Spleen (tissue), 11 donors: Measurements from ENCODE around the gene OXTR. TPM values are rescaled to one million over a fixed set of nuclear protein-coding genes. Genes with fewer than 3 reads are reported as not detected.

Experiments
- DNase-seq: peaks from one replicate; pipeline ENCODE4 v3.0.0-alpha.2; 2020
- H3K27ac ChIP-seq, 8 donors: fragments of 200-600 bp; sonication (generic) in 7 of 8; 1 replicate in 4 of 8; 2 replicates in 4 of 8; pipeline versions ENCODE4 v1.5.0 to v1.8.0; 2016 to 2021; ENCODE audit warnings: inconsistent platforms in 4 of 8, mild to moderate bottlenecking in 4 of 8, moderate library complexity in 1 of 8
- H3K27me3 ChIP-seq, 7 donors: fragments of 200-600 bp; sonication (generic) in 6 of 7; replicated peaks in 1 of 7; 1 replicate in 4 of 7; 2 replicates in 3 of 7; pipeline versions ENCODE4 v1.5.0 to v1.8.0; 2016 to 2021; ENCODE audit warnings: inconsistent platforms in 3 of 7, mild to moderate bottlenecking in 1 of 7
- H3K36me3 ChIP-seq, 6 donors: fragments of 200-600 bp; sonication (generic) in 5 of 6; 1 replicate in 4 of 6; 2 replicates in 2 of 6; pipeline versions ENCODE4 v1.5.0 to v1.8.0; 2016 to 2021; ENCODE audit warnings: inconsistent platforms in 2 of 6
- H3K4me1 ChIP-seq, 6 donors: fragments of 200-600 bp; sonication (generic) in 5 of 6; 1 replicate in 3 of 6; 2 replicates in 3 of 6; pipeline versions ENCODE4 v1.5.0 to v1.8.0; 2016 to 2021; ENCODE audit warnings: inconsistent platforms in 3 of 6
- H3K4me3 ChIP-seq, 8 donors: fragments of 200-600 bp; sonication (generic) in 7 of 8; 1 replicate in 4 of 8; 2 replicates in 4 of 8; pipeline versions ENCODE4 v1.5.0 to v1.8.0; 2016 to 2021; ENCODE audit warnings: inconsistent platforms in 4 of 8, mild to moderate bottlenecking in 4 of 8, moderate library complexity in 2 of 8
- H3K9me3 ChIP-seq, 8 donors: fragments of 200-600 bp; sonication (generic) in 7 of 8; 1 replicate in 4 of 8; 2 replicates in 4 of 8; pipeline versions ENCODE4 v1.5.0 to v1.8.0; 2016 to 2021; ENCODE audit warnings: inconsistent platforms in 4 of 8
- POLR2A ChIP-seq, 3 donors: fragments of 450-650 bp; IDR thresholded peaks; one replicate each; pipeline ENCODE4 v1.5.1; 2017; ENCODE audit warnings: antibody characterized with exemption in 3 of 3, mild to moderate bottlenecking in 1 of 3
- POLR2AphosphoS5 ChIP-seq, 3 donors: sonication (generic); formaldehyde crosslinking; IDR thresholded peaks; one replicate each; pipeline ENCODE4 v1.5.1; 2017; ENCODE audit warnings: antibody characterized with exemption in 3 of 3
- WGBS, 5 donors: extraction: QIAGEN DNeasy Blood & Tissue Kit in 3 of 5; methylation state at CpG; one replicate each; pipeline versions ENCODE4 v1.1.5 to v1.1.7; 2013 to 2018; 5-methylcytosine and 5-hydroxymethylcytosine counted together
- intact Hi-C: fragments of 100-400 bp; cut with DNase I; formaldehyde crosslinking; loops from one replicate; pipeline ENCODE4 v1.15.0; 2023; ENCODE audit warnings: low total_unique reads
- polyA plus RNA-seq, 3 donors: library from polyadenylated mRNA; stranded (reverse); fragments of 200-250 nt; gene quantifications; one replicate each; pipeline ENCODE4 v1.2.1, GENCODE V29; 2013
- total RNA-seq, 7 donors: library from RNA; depleted of rRNA in 3 of 7; stranded (reverse); fragments of >200 nt in 3 of 7; fragmentation: NEBNext Ultra II Directional in 4 of 7; extraction: Animal tissue kit (Norgen Biotek cat#: 25700) in 4 of 7; gene quantifications; one replicate each; pipeline versions ENCODE4 v1.1.0 to v1.2.1, GENCODE V29; 2016 to 2021
- TF ChIP-seq, protein P1 (sequence below), 11 experiments: fragments of 200-600 bp in 7 of 11; fragments of 450-650 bp in 4 of 11; sonication (generic) in 4 of 11; IDR thresholded peaks in 8 of 11; conservative IDR thresholded peaks in 3 of 11; 1 replicate in 7 of 11; 2 replicates in 4 of 11; pipeline versions ENCODE4 v1.4.0 to v1.8.0; 2016 to 2021; ENCODE audit warnings: antibody characterized with exemption in 11 of 11, inconsistent platforms in 4 of 11, mild to moderate bottlenecking in 1 of 11
- donor health status: healthy with polysubstance abuse.
- donor health status: DM: no; HTN: no; CAD: no; lungs with moderate emphysema.
- donor health status: DM: no; HTN: no; CAD: no.
- donor health status: Bipolar disorder and iron deficiency.
- donor health status: healthy.
- donor health status: DM: no; HTN: no; CAD: no.
- donor health status: DM: yes; HTN: yes; CAD: no.

Gene OXTR
- total and polyA plus RNA-seq, 10 donors = 0.19 to 1.4 (median 0.43) TPM

DNA sequence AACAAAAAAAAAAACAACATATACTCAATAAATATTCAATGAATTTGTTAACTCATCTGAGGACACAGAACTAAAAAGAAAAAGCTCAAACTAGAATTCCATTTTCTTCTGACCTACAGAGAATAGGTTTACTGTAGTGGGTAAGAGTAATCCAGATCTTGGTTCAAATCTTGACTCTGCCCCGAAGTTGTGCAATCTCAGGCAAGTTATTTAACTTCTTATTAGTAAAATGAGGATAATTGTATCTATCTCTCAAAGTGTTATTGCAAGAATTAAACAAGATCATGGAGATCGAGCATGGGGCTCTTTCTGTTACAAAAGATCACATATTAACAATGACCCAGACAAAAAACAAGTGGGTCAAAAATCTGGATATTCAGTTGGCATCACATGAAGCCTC lies 41.1 kb upstream of the OXTR start:
- H3K9me3 ChIP-seq = peaks cover 0 to 11% (median 0%) of the 10 kb centered on the region in 8 donors
- WGBS, 5 donors = 82 to 96% (median 90%) methylated on average over 2 of the region's 2 CpGs
- TF ChIP-seq POLR2AphosphoS5 (IDR thresholded peaks at IDR 0.05) = no peak
- TF ChIP-seq, protein P1, sequence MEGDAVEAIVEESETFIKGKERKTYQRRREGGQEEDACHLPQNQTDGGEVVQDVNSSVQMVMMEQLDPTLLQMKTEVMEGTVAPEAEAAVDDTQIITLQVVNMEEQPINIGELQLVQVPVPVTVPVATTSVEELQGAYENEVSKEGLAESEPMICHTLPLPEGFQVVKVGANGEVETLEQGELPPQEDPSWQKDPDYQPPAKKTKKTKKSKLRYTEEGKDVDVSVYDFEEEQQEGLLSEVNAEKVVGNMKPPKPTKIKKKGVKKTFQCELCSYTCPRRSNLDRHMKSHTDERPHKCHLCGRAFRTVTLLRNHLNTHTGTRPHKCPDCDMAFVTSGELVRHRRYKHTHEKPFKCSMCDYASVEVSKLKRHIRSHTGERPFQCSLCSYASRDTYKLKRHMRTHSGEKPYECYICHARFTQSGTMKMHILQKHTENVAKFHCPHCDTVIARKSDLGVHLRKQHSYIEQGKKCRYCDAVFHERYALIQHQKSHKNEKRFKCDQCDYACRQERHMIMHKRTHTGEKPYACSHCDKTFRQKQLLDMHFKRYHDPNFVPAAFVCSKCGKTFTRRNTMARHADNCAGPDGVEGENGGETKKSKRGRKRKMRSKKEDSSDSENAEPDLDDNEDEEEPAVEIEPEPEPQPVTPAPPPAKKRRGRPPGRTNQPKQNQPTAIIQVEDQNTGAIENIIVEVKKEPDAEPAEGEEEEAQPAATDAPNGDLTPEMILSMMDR (IDR thresholded peaks at IDR 0.05 in 8 of 11, conservative IDR thresholded peaks at IDR 0.05 in 3 of 11) = no peak
- TF ChIP-seq POLR2A (IDR thresholded peaks at IDR 0.05) = no peak
- no peaks in the 10 kb centered on the region for H3K36me3 ChIP-seq
- H3K4me1 ChIP-seq = no peaks in the 10 kb centered on the region
- intact Hi-C loops = no loop called here
- no peaks in the 10 kb centered on the region for H3K27me3 ChIP-seq
- H3K27ac ChIP-seq = no peak overlapping the region
- no peak overlapping the region for H3K4me3 ChIP-seq
- no peak for DNase-seq

DNA sequence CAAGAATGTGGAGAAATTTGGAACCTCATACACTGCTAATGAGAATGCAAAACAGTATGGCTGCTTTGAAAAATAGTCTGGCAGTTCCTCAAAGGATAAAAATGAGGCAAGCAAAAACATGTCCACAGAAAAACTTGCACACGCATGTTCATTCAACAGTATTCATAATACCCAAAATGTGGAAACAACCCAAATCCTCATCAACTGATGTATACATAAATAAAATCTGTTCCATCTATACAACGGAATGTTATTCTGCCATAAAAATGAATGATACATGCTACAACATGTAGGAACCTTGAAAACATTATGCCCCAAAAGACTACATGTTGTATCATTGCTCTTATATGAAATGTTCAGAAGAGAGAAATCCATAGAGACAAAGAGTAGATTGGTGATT lies 36.4 kb upstream of the OXTR start:
- intact Hi-C loops = no loop called here
- Histone ChIP-seq H3K36me3 (no peaks in the 10 kb centered on the region), H3K27ac (no peak overlapping the region), H3K9me3 (peaks cover 0 to 7% (median 5%) of the 10 kb centered on the region in 8 donors), H3K4me3 (no peak overlapping the region), H3K27me3 (no peaks in the 10 kb centered on the region), H3K4me1 (no peaks in the 10 kb centered on the region)
- DNase-seq = no peak
- 90 to 98% (median 94%) methylated on average over 2 of the region's 2 CpGs for WGBS, 5 donors
- TF ChIP-seq POLR2A (IDR thresholded peaks at IDR 0.05) (no peak), POLR2AphosphoS5 (IDR thresholded peaks at IDR 0.05) (no peak)
- TF ChIP-seq, protein P1 (IDR thresholded peaks at IDR 0.05 in 8 of 11, conservative IDR thresholded peaks at IDR 0.05 in 3 of 11) = no peak

DNA sequence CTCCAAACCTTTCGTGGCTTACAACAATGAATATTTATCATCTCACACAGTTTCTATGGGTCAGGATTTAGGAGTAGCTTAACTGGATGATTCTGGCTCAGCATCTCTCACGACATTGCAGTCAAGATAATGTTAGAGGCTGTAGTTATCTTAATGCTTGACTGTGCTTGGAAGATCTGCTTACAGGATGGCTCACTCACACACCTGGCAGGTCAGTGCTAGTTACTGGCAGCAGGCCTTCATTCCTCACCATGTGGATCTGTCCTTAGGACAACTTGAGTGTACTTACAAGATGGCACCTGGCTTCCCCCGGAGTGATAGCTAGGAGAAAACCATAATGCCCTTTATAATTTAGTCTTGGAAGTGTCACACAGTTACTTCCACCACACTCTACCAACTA lies 32.8 kb upstream of the OXTR start:
- Histone ChIP-seq H3K27ac (no peak overlapping the region), H3K27me3 (no peaks in the 10 kb centered on the region), H3K4me3 (no peak overlapping the region), H3K4me1 (no peaks in the 10 kb centered on the region), H3K9me3 (peaks cover 0 to 19% (median 18%) of the 10 kb centered on the region in 8 donors), H3K36me3 (no peaks in the 10 kb centered on the region)
- no peak for TF ChIP-seq POLR2AphosphoS5 (IDR thresholded peaks at IDR 0.05)
- TF ChIP-seq, protein P1 (IDR thresholded peaks at IDR 0.05 in 8 of 11, conservative IDR thresholded peaks at IDR 0.05 in 3 of 11) = no peak
- TF ChIP-seq POLR2A (IDR thresholded peaks at IDR 0.05) = no peak
- 83 to 96% (median 91%) methylated on average over 3 of the region's 3 CpGs for WGBS, 5 donors
- no peak for DNase-seq
- intact Hi-C loops = no loop called here

DNA sequence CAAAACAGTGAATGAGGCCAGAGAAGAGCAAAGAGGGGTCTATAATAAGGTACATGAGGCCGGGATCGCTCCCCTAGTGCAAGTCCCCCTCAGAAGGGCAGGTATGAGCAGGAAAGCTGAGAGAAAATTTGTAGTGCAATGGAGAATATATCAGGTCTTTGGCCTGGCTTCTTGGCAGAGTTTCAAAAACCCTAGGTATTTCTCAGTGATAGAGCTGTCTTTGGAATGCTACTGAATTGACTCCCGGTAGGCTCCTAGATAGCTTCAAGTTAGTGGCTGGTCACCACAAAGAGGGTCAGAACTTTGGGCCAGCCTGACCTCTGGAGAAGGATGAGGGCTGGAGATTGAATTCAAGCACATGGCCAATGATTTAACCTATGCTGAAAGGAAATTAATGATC lies 30.6 kb upstream of the OXTR start:
- TF ChIP-seq POLR2A (IDR thresholded peaks at IDR 0.05) = no peak
- no peak for TF ChIP-seq POLR2AphosphoS5 (IDR thresholded peaks at IDR 0.05)
- TF ChIP-seq, protein P1 (IDR thresholded peaks at IDR 0.05 in 8 of 11, conservative IDR thresholded peaks at IDR 0.05 in 3 of 11) = no peak
- WGBS, 5 donors = 59 to 80% (median 75%) methylated on average over 3 of the region's 3 CpGs
- H3K9me3 ChIP-seq = peaks cover 0 to 19% (median 18%) of the 10 kb centered on the region in 8 donors
- no peaks in the 10 kb centered on the region for H3K4me1 ChIP-seq
- intact Hi-C loops = no loop called here
- no peak overlapping the region for H3K4me3 ChIP-seq
- H3K36me3 ChIP-seq = no peaks in the 10 kb centered on the region
- H3K27me3 ChIP-seq = no peaks in the 10 kb centered on the region
- no peak for DNase-seq
- H3K27ac ChIP-seq = no peak overlapping the region
